HEK293 (cell line): ENCODE measurements around the gene TRIP10.

ENCODE experiments used
- CTCF ChIA-PET: fragments of 350-600 bp; formaldehyde crosslinking; extraction: SDS; loops from one replicate; lab custom pipeline; 2021; ENCODE audit warnings: antibody characterized with exemption; lab: Yijun Ruan, JAX
- POLR2A ChIA-PET: fragments of 300-600 bp; formaldehyde crosslinking; extraction: SDS; loops from one replicate; lab custom pipeline; 2020; ENCODE audit warnings: antibody characterized with exemption, inconsistent platforms; lab: Yijun Ruan, JAX
- H3K27ac ChIP-seq: fragments of 200-500 bp; sonication (Bioruptor generic); 2 replicates; pipeline ENCODE4 v1.5.1; 2014; ENCODE audit warnings: low read depth, low read length, control low read depth, inconsistent platforms; ENCODE audit errors: extremely low read depth
- H3K36me3 ChIP-seq, 2 experiments: fragments of 200-500 bp in 1 of 2; sonication (Bioruptor generic) in 1 of 2; 1 replicate in 1 of 2; 2 replicates in 1 of 2; pipeline ENCODE4 v1.5.1; 2014 to 2017; ENCODE audit warnings: inconsistent platforms in 2 of 2, low read length in 2 of 2; ENCODE audit not compliant: control insufficient read depth in 2 of 2, insufficient read depth in 1 of 2
- H3K4me1 ChIP-seq: fragments of 200-500 bp; sonication (Bioruptor generic); 2 replicates; pipeline ENCODE4 v1.5.1; 2014; ENCODE audit warnings: mild to moderate bottlenecking, low read length, inconsistent platforms; ENCODE audit not compliant: control insufficient read depth, insufficient read depth
- H3K4me3 ChIP-seq: 2 replicates; pipeline ENCODE4 v1.5.1; 2011; ENCODE audit warnings: low read depth, mild to moderate bottlenecking, control low read depth, low read length, moderate library complexity
- H3K9me3 ChIP-seq: fragments of 200-500 bp; sonication (Bioruptor generic); 2 replicates; pipeline ENCODE4 v1.5.1; 2014; ENCODE audit warnings: low read depth, low read length, inconsistent platforms; ENCODE audit not compliant: control insufficient read depth, insufficient read depth
- HOXD13 ChIP-seq: sonication (generic); formaldehyde crosslinking; IDR thresholded peaks from 2 replicates; pipeline ENCODE4 v1.8.0; 2022; ENCODE audit warnings: missing genetic modification reagents, borderline replicate concordance
- IKZF3 ChIP-seq: fragments of 450-650 bp; IDR thresholded peaks from 2 replicates; pipeline ENCODE4 v1.5.0; 2018; ENCODE audit warnings: missing biosample characterization, mild to moderate bottlenecking, missing genetic modification characterization, moderate library complexity
- WT1 ChIP-seq: fragments of 450-650 bp; formaldehyde crosslinking; IDR thresholded peaks from 2 replicates; pipeline ENCODE4 v1.5.1; 2016; ENCODE audit warnings: missing biosample characterization, missing genetic modification characterization
- YY1 ChIP-seq: fragments of 450-650 bp; formaldehyde crosslinking; IDR thresholded peaks from 2 replicates; pipeline ENCODE4 v1.5.1; 2018; ENCODE audit warnings: missing biosample characterization, missing genetic modification characterization
- ZEB2 ChIP-seq: fragments of 450-650 bp; formaldehyde crosslinking; IDR thresholded peaks from 2 replicates; pipeline ENCODE4 v1.5.1; 2016; ENCODE audit warnings: missing biosample characterization, missing genetic modification characterization
- ZFHX2 ChIP-seq: fragments of 450-650 bp; formaldehyde crosslinking; conservative IDR thresholded peaks from 2 replicates; pipeline ENCODE4 v1.5.1; 2016; ENCODE audit warnings: missing biosample characterization, missing genetic modification characterization
- ZNF112 ChIP-seq: fragments of 450-650 bp; formaldehyde crosslinking; IDR thresholded peaks from 2 replicates; pipeline ENCODE4 v1.5.0; 2017; ENCODE audit warnings: missing biosample characterization, missing genetic modification characterization
- ZNF146 ChIP-seq: fragments of 450-650 bp; formaldehyde crosslinking; IDR thresholded peaks from 2 replicates; pipeline ENCODE4 v1.5.1; 2016; ENCODE audit warnings: missing biosample characterization, missing genetic modification characterization
- ZNF157 ChIP-seq: fragments of 450-650 bp; formaldehyde crosslinking; IDR thresholded peaks from 2 replicates; pipeline ENCODE4 v1.5.1; 2016; ENCODE audit warnings: missing biosample characterization, missing genetic modification characterization
- ZNF23 ChIP-seq: fragments of 450-650 bp; formaldehyde crosslinking; IDR thresholded peaks from 2 replicates; pipeline ENCODE4 v1.5.1; 2016; ENCODE audit warnings: missing biosample characterization, missing genetic modification characterization, borderline replicate concordance
- ZNF292 ChIP-seq: fragments of 450-650 bp; formaldehyde crosslinking; IDR thresholded peaks from 2 replicates; pipeline ENCODE4 v1.5.1; 2016; ENCODE audit warnings: low read depth, missing biosample characterization, missing genetic modification characterization, borderline replicate concordance
- ZNF302 ChIP-seq: fragments of 450-650 bp; formaldehyde crosslinking; IDR thresholded peaks from 2 replicates; pipeline ENCODE4 v1.5.1; 2016; ENCODE audit warnings: missing biosample characterization, missing genetic modification characterization, low read depth
- ZNF354C ChIP-seq: fragments of 450-650 bp; formaldehyde crosslinking; IDR thresholded peaks from 2 replicates; pipeline ENCODE4 v1.5.1; 2016; ENCODE audit warnings: missing biosample characterization, missing genetic modification characterization, low read depth, borderline replicate concordance
- ZNF416 ChIP-seq: fragments of 450-650 bp; formaldehyde crosslinking; IDR thresholded peaks from 2 replicates; pipeline ENCODE4 v1.5.1; 2016; ENCODE audit warnings: missing biosample characterization, missing genetic modification characterization
- ZNF626 ChIP-seq: fragments of 450-650 bp; sonication (Bioruptor Pico); formaldehyde crosslinking; IDR thresholded peaks from 2 replicates; pipeline ENCODE4 v1.5.1; 2018; ENCODE audit warnings: missing biosample characterization, missing genetic modification characterization, inconsistent platforms
- ZNF670 ChIP-seq: fragments of 450-650 bp; formaldehyde crosslinking; IDR thresholded peaks from 2 replicates; pipeline ENCODE4 v1.5.1; 2016; ENCODE audit warnings: missing biosample characterization, missing genetic modification characterization, low read depth
- ZNF677 ChIP-seq: fragments of 450-650 bp; IDR thresholded peaks from 2 replicates; pipeline ENCODE4 v1.5.0; 2018; ENCODE audit warnings: missing biosample characterization, mild to moderate bottlenecking, missing genetic modification characterization, moderate library complexity
- ZNF747 ChIP-seq: fragments of 450-650 bp; formaldehyde crosslinking; IDR thresholded peaks from 2 replicates; pipeline ENCODE4 v1.5.1; 2016; ENCODE audit warnings: missing biosample characterization, missing genetic modification characterization
- ZSCAN30 ChIP-seq: fragments of 450-650 bp; IDR thresholded peaks from 2 replicates; pipeline ENCODE4 v1.5.1; 2018; ENCODE audit warnings: missing biosample characterization, mild to moderate bottlenecking, missing genetic modification characterization, moderate library complexity
- TF ChIP-seq, protein P1 (sequence below): fragments of 450-650 bp; formaldehyde crosslinking; IDR thresholded peaks from 2 replicates; pipeline ENCODE4 v1.5.1; 2017; ENCODE audit warnings: missing biosample characterization, missing genetic modification characterization
- TF ChIP-seq, protein P2 (sequence below): fragments of 450-650 bp; formaldehyde crosslinking; IDR thresholded peaks from 2 replicates; pipeline ENCODE4 v1.5.1; 2016; ENCODE audit warnings: missing biosample characterization, missing genetic modification characterization, low read depth
- TF ChIP-seq, protein P3 (sequence below): fragments of 450-650 bp; formaldehyde crosslinking; IDR thresholded peaks from 2 replicates; pipeline ENCODE4 v1.5.1; 2016; ENCODE audit warnings: missing biosample characterization, missing genetic modification characterization, borderline replicate concordance
- TF ChIP-seq, protein P4 (sequence below): fragments of 450-650 bp; formaldehyde crosslinking; IDR thresholded peaks from 2 replicates; pipeline ENCODE4 v1.5.1; 2016; ENCODE audit warnings: missing biosample characterization, missing genetic modification characterization

TRIP10 gene

DNA sequence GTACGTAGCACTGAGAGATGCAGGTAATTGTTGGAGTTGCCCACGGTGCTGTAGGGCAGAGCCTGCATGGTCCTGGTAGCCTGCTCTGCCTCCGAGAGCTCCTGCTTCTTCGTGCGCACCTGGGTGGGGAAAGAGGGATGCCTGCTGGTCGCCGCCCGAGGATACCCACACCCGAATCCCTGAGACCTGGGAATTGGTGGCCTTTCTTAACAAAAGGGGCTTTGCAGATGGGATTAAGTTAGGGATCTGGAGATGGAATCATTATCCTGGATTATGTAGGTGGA lies 28.5 kb upstream of the TRIP10 start:
- Histone ChIP-seq H3K9me3 (no peaks in the 10 kb centered on the region), H3K27ac (no peak overlapping the region), H3K4me3 (no peak overlapping the region), H3K36me3 (no peaks in the 10 kb centered on the region), H3K4me1 (no peaks in the 10 kb centered on the region)
- POLR2A ChIA-PET: no interaction called here
- TF ChIP-seq, protein P1, sequence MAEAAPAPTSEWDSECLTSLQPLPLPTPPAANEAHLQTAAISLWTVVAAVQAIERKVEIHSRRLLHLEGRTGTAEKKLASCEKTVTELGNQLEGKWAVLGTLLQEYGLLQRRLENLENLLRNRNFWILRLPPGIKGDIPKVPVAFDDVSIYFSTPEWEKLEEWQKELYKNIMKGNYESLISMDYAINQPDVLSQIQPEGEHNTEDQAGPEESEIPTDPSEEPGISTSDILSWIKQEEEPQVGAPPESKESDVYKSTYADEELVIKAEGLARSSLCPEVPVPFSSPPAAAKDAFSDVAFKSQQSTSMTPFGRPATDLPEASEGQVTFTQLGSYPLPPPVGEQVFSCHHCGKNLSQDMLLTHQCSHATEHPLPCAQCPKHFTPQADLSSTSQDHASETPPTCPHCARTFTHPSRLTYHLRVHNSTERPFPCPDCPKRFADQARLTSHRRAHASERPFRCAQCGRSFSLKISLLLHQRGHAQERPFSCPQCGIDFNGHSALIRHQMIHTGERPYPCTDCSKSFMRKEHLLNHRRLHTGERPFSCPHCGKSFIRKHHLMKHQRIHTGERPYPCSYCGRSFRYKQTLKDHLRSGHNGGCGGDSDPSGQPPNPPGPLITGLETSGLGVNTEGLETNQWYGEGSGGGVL: no peak
- TF ChIP-seq ZNF626 (tag by site-specific recombination) (no peak), ZNF677 (tag by site-specific recombination) (no peak), ZFHX2 (tag by site-specific recombination) (no peak), ZNF112 (no peak), ZNF23 (tag by site-specific recombination) (no peak), ZNF354C (tag by site-specific recombination) (no peak), ZNF416 (tag by site-specific recombination) (no peak), ZNF747 (tag by site-specific recombination) (no peak), WT1 (tag by site-specific recombination) (no peak)
- TF ChIP-seq, protein P2, sequence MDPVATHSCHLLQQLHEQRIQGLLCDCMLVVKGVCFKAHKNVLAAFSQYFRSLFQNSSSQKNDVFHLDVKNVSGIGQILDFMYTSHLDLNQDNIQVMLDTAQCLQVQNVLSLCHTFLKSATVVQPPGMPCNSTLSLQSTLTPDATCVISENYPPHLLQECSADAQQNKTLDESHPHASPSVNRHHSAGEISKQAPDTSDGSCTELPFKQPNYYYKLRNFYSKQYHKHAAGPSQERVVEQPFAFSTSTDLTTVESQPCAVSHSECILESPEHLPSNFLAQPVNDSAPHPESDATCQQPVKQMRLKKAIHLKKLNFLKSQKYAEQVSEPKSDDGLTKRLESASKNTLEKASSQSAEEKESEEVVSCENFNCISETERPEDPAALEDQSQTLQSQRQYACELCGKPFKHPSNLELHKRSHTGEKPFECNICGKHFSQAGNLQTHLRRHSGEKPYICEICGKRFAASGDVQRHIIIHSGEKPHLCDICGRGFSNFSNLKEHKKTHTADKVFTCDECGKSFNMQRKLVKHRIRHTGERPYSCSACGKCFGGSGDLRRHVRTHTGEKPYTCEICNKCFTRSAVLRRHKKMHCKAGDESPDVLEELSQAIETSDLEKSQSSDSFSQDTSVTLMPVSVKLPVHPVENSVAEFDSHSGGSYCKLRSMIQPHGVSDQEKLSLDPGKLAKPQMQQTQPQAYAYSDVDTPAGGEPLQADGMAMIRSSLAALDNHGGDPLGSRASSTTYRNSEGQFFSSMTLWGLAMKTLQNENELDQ: no peak
- TF ChIP-seq, protein P3, sequence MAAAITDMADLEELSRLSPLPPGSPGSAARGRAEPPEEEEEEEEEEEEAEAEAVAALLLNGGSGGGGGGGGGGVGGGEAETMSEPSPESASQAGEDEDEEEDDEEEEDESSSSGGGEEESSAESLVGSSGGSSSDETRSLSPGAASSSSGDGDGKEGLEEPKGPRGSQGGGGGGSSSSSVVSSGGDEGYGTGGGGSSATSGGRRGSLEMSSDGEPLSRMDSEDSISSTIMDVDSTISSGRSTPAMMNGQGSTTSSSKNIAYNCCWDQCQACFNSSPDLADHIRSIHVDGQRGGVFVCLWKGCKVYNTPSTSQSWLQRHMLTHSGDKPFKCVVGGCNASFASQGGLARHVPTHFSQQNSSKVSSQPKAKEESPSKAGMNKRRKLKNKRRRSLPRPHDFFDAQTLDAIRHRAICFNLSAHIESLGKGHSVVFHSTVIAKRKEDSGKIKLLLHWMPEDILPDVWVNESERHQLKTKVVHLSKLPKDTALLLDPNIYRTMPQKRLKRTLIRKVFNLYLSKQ (tag by site-specific recombination): no peak
- TF ChIP-seq, protein P4, sequence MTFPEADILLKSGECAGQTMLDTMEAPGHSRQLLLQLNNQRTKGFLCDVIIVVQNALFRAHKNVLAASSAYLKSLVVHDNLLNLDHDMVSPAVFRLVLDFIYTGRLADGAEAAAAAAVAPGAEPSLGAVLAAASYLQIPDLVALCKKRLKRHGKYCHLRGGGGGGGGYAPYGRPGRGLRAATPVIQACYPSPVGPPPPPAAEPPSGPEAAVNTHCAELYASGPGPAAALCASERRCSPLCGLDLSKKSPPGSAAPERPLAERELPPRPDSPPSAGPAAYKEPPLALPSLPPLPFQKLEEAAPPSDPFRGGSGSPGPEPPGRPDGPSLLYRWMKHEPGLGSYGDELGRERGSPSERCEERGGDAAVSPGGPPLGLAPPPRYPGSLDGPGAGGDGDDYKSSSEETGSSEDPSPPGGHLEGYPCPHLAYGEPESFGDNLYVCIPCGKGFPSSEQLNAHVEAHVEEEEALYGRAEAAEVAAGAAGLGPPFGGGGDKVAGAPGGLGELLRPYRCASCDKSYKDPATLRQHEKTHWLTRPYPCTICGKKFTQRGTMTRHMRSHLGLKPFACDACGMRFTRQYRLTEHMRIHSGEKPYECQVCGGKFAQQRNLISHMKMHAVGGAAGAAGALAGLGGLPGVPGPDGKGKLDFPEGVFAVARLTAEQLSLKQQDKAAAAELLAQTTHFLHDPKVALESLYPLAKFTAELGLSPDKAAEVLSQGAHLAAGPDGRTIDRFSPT (tag by site-specific recombination): no peak
- CTCF ChIA-PET: interaction anchor here (0.6 to 1.2 kb wide), 3 partner anchors 11 to 1484 kb away, joined by 3 to 6 read pairs (median 3); no protein-coding TSS in a partner anchor

DNA sequence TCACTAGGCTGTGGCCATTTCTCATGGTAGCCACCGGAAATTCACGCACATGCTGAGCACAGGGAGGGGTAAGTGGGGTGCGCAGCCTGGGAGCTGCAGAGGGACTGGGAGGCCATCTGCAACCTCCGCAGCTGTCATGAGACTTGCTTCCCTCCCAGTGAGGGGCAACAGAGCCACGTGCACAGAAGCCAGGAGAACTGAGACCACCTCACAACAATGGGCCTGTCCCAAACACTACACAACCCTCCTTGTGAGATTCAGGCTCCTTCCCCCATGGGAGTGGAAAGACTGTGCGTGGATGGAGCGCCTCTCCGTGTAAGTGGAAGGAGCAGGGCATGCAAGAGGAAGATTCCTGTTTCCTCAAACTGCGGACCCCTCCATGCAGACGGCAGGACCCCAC lies 27.9 kb upstream of the TRIP10 start:
- ChIA-PET CTCF (interaction anchor here (1.2 kb wide), 1 partner anchor 11 kb away, joined by 6 read pairs; no protein-coding TSS in a partner anchor), POLR2A (no interaction called here)
- Histone ChIP-seq H3K9me3 (no peaks in the 10 kb centered on the region), H3K4me3 (no peak overlapping the region), H3K27ac (no peak overlapping the region), H3K4me1 (no peaks in the 10 kb centered on the region), H3K36me3 (no peaks in the 10 kb centered on the region)
- TF ChIP-seq ZNF292 (tag by site-specific recombination): no peak
- TF ChIP-seq ZNF146 (tag by site-specific recombination): no peak
- no peak for TF ChIP-seq ZNF112
- no peak for TF ChIP-seq HOXD13 (CRISPR knock-in tag)
- no peak for TF ChIP-seq ZNF670 (tag by site-specific recombination)
- TF ChIP-seq ZNF157 (tag by site-specific recombination): no peak
- TF ChIP-seq ZNF302 (tag by site-specific recombination): no peak
- TF ChIP-seq ZSCAN30: no peak
- TF ChIP-seq IKZF3 (tag by site-specific recombination): no peak
- no peak for TF ChIP-seq ZNF626 (tag by site-specific recombination)
- no peak for TF ChIP-seq ZEB2 (tag by site-specific recombination)
- TF ChIP-seq YY1: no peak
